Esophagus (tissue), 2 donors: ENCODE data around the gene SCP2D1. TPM values are rescaled to one million over a fixed set of nuclear protein-coding genes. Genes with fewer than 3 reads are reported as not detected.

Experiments
- H3K27ac ChIP-seq, 2 donors: one replicate each; pipeline ENCODE4 v1.5.1; 2013; ENCODE audit warnings: low read depth in 2 of 2, mild to moderate bottlenecking in 2 of 2, inconsistent platforms in 1 of 2, low read length in 1 of 2, moderate library complexity in 1 of 2
- H3K27me3 ChIP-seq, 2 donors: one replicate each; pipeline ENCODE4 v1.6.1; 2013; ENCODE audit warnings: low read length in 2 of 2, control low read depth in 1 of 2, mild to moderate bottlenecking in 1 of 2; ENCODE audit not compliant: insufficient read depth in 2 of 2, control insufficient read depth in 1 of 2
- H3K36me3 ChIP-seq, 2 donors: one replicate each; pipeline ENCODE4 v1.6.1; 2013; ENCODE audit warnings: low read length in 1 of 2; ENCODE audit not compliant: control insufficient read depth in 2 of 2, insufficient read depth in 2 of 2
- H3K4me1 ChIP-seq, 2 donors: one replicate each; pipeline ENCODE4 v1.6.1; 2013; ENCODE audit warnings: low read length in 1 of 2; ENCODE audit not compliant: control insufficient read depth in 2 of 2, insufficient read depth in 2 of 2
- H3K4me3 ChIP-seq, 2 donors: one replicate each; pipeline ENCODE4 v1.5.1; 2013; ENCODE audit warnings: low read length in 2 of 2, mild to moderate bottlenecking in 2 of 2, low read depth in 1 of 2, moderate library complexity in 1 of 2
- H3K9me3 ChIP-seq, 2 donors: one replicate each; pipeline ENCODE4 v1.6.1; 2013; ENCODE audit warnings: mild to moderate bottlenecking in 2 of 2, low read depth in 1 of 2, low read length in 1 of 2, moderate library complexity in 1 of 2; ENCODE audit not compliant: control insufficient read depth in 2 of 2, insufficient read depth in 1 of 2
- WGBS, 2 donors: extraction: QIAGEN DNeasy Blood & Tissue Kit; methylation state at CpG; one replicate each; pipeline ENCODE4 v1.1.7; 2013; 5-methylcytosine and 5-hydroxymethylcytosine counted together
- polyA plus RNA-seq, 2 donors: library from polyadenylated mRNA; stranded (reverse); fragments of 200-250 nt; gene quantifications; one replicate each; pipeline ENCODE4 v1.2.3, GENCODE V29; 2013
- donor health status: healthy with polysubstance abuse.
- donor health status: Bipolar disorder and iron deficiency.

The SCP2D1 gene
- polyA plus RNA-seq, 2 donors: not detected

- peaks cover 0 to 2% of the 10 kb centered on the region in 2 donors for H3K9me3 ChIP-seq
- no peak overlapping the region for H3K27ac ChIP-seq
- H3K27me3 ChIP-seq: no peaks in the 10 kb centered on the region
- 69 to 84% methylated on average over 4 of the region's 4 CpGs for WGBS, 2 donors
- no peaks in the 10 kb centered on the region for H3K36me3 ChIP-seq
- H3K4me3 ChIP-seq: no peak overlapping the region
- H3K4me1 ChIP-seq: no peaks in the 10 kb centered on the region
Measured at GRCh38 chr20:18805881-18806280, 7.7 kb upstream of the SCP2D1 start.

GRCh38 chr20:18808712-18809111 is 4.9 kb upstream of the SCP2D1 start:
- Histone ChIP-seq H3K9me3 (no peaks in the 10 kb centered on the region), H3K27ac (no peak overlapping the region), H3K27me3 (no peaks in the 10 kb centered on the region), H3K4me3 (no peak overlapping the region), H3K36me3 (no peaks in the 10 kb centered on the region), H3K4me1 (no peaks in the 10 kb centered on the region)
- 52 to 57% methylated on average over 3 of the region's 3 CpGs for WGBS, 2 donors

DNA sequence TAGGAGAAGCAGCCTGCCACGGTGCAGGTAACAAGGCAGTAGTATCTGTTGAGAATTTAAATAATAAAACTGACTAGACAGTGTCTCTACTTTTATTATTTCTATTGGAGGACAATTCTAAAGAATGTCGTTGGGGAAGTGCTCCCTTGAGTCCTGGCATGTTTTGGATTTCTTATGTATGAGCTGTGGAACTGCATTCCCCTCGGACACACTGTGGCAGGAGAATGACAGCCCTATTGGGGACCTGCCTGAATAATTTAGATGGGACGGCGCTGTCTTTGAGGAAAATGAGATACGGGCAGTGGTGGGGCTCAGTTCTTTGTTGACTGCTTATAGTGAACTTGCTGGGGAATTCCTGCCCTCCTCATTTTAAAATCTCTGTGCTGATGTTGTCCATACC is 2.4 kb upstream of the SCP2D1 start:
- H3K36me3 ChIP-seq: no peaks in the 10 kb centered on the region
- WGBS, 2 donors: 83 to 86% methylated on average over 6 of the region's 6 CpGs
- H3K4me3 ChIP-seq: no peak overlapping the region

GRCh38 chr20:18811904-18812303 is 1.7 kb upstream of the SCP2D1 start:
- WGBS, 2 donors: 90 to 96% methylated on average over 3 of the region's 3 CpGs

More for the DNA sequence above, 2.4 kb upstream of the SCP2D1 start:
- no peaks in the 10 kb centered on the region for H3K9me3 ChIP-seq
- H3K27me3 ChIP-seq: no peaks in the 10 kb centered on the region
- no peak overlapping the region for H3K27ac ChIP-seq
- H3K4me1 ChIP-seq: no peaks in the 10 kb centered on the region

GRCh38 chr20:18815194-18815942 is 1.8 kb downstream of the SCP2D1 start:
- 90 to 92% methylated on average over 6 of the region's 6 CpGs for WGBS, 2 donors
- H3K27ac ChIP-seq: no peak overlapping the region
- no peaks in the 10 kb centered on the region for H3K9me3 ChIP-seq
- H3K4me1 ChIP-seq: no peaks in the 10 kb centered on the region
- no peaks in the 10 kb centered on the region for H3K36me3 ChIP-seq
- no peak overlapping the region for H3K4me3 ChIP-seq
- no peaks in the 10 kb centered on the region for H3K27me3 ChIP-seq

More at GRCh38 chr20:18811904-18812303, 1.7 kb upstream of the SCP2D1 start:
- Histone ChIP-seq H3K27ac (no peak overlapping the region), H3K36me3 (no peaks in the 10 kb centered on the region), H3K27me3 (no peaks in the 10 kb centered on the region), H3K4me1 (no peaks in the 10 kb centered on the region), H3K9me3 (no peaks in the 10 kb centered on the region), H3K4me3 (no peak overlapping the region)

GRCh38 chr20:18822832-18823231 is 9.2 kb downstream of the SCP2D1 start:
- no peak overlapping the region for H3K4me3 ChIP-seq
- H3K36me3 ChIP-seq: no peaks in the 10 kb centered on the region
- H3K4me1 ChIP-seq: no peaks in the 10 kb centered on the region
- no peaks in the 10 kb centered on the region for H3K27me3 ChIP-seq
- no peaks in the 10 kb centered on the region for H3K9me3 ChIP-seq
- 68 to 81% methylated on average over 2 of the region's 2 CpGs for WGBS, 2 donors
- H3K27ac ChIP-seq: no peak overlapping the region

- Histone ChIP-seq H3K9me3 (no peaks in the 10 kb centered on the region), H3K36me3 (no peaks in the 10 kb centered on the region), H3K27me3 (no peaks in the 10 kb centered on the region), H3K4me3 (no peak overlapping the region), H3K27ac (no peak overlapping the region), H3K4me1 (no peaks in the 10 kb centered on the region)
- WGBS, 2 donors: 56 to 72% methylated on average over 5 of the region's 5 CpGs
Measured at GRCh38 chr20:18831830-18832499, 18.4 kb downstream of the SCP2D1 start.

DNA sequence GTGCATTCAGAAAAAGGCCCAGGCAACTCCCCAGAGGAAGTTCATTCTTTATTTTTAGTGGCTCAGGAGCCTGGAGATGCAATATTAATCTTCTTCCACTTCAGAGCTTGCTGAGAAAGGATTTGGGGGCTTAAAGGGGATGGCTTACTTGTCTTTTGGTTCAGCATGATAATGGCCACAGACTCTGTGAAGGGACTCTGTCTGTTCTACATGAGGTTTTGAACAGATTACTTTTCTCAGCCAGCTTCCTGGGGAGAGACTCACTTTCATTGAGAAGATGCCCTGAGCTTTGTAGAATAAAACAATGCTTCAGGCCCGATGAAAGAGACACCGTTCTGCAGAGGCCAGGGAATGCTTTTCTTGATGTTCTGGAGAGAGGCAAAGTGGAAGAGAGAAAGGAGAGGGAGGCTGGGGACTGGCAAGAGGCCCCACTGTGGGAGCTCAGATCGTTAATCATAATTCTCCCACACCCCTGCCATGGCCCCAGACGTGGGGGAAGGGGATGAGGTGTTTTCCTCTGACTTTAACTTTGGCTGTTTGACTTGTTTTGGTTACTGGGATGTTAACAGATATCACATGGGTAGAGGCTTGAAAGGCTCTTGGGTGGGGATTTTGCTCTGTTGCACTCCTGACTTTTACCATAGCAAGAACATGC is 19.1 kb downstream of the SCP2D1 start:
- H3K4me1 ChIP-seq: no peaks in the 10 kb centered on the region
- WGBS, 2 donors: 39 to 45% methylated on average over 4 of the region's 4 CpGs
- H3K4me3 ChIP-seq: no peak overlapping the region
- H3K27me3 ChIP-seq: no peaks in the 10 kb centered on the region
- H3K9me3 ChIP-seq: no peaks in the 10 kb centered on the region
- H3K27ac ChIP-seq: no peak overlapping the region
- no peaks in the 10 kb centered on the region for H3K36me3 ChIP-seq

DNA sequence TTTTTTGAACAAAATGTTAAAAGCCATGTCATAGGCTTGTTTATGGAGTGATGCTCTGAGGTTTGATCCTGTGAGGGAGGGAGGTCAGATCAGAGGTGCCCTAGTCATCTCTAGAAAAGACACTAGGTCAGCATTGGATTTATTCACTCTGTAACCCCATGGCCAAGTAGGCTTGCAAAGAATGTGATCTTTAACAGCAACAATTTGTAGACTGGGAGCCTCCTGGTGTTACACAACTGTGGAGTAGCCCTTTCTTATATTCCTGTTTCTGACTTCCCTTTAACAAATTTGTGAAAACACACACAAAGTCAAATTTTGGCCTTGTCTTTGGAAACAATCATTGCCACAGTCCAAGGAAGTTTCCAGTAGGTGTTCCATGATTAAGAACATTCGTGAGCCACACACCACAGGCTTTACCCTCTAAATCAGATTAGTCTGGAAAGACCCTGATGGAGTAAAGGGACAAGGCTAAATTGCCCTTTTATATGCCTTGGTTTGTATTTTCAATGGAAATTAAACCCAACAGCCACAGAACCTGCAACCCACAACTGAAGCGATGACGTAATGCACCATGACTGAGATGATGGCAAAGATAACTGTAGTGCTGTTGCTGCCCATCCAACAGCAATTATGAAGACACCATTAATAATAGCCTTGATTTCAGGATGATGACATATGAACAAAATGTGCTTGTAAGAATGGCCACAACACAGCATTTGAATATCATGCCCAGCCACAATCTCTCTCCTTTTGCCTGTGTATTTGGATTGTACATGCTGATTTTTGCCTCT is 22.1 kb downstream of the SCP2D1 start:
- no peak overlapping the region for H3K27ac ChIP-seq
- H3K4me1 ChIP-seq: no peaks in the 10 kb centered on the region
- no peaks in the 10 kb centered on the region for H3K27me3 ChIP-seq
- H3K4me3 ChIP-seq: no peak overlapping the region
- no peaks in the 10 kb centered on the region for H3K9me3 ChIP-seq
- no peaks in the 10 kb centered on the region for H3K36me3 ChIP-seq
- WGBS, 2 donors: 88 to 91% methylated on average over 3 of the region's 3 CpGs
